GM18867 (cell line): ENCODE results near the gene GCNT2.
"Not testable (repeated sequence)": the region's sequence is repeated elsewhere in the genome, so short reads cannot be mapped to it uniquely, and the experiment has no call there.

ENCODE experiments used
- ATAC-seq: cut with Tn5 transposase; IDR thresholded peaks from one replicate; pipeline ENCODE4 v1.9.1; 2021; ENCODE audit warnings: mild to moderate bottlenecking, moderate library complexity; ENCODE audit not compliant: unreplicated experiment

GCNT2 gene

DNA sequence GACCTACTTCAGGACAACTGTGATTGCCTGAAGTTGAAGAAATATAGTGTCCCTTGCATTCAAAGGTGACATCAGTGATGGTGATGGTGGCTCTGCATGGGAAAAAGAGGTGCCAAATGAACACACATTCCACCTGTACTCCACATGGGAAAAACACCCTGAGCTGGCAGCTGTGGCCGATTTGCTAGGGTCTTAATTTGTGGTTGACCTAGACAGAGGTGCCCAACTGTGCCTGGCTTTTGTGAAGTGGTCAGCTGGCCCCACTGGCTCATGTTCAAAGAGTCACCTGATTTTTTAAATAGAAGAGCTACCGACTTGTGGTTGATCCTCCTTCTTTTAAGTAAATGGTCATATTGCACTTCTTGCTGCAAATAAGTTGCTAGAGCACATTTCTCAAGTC lies 7.6 kb upstream of the GCNT2 start:
- no peak for ATAC-seq

DNA sequence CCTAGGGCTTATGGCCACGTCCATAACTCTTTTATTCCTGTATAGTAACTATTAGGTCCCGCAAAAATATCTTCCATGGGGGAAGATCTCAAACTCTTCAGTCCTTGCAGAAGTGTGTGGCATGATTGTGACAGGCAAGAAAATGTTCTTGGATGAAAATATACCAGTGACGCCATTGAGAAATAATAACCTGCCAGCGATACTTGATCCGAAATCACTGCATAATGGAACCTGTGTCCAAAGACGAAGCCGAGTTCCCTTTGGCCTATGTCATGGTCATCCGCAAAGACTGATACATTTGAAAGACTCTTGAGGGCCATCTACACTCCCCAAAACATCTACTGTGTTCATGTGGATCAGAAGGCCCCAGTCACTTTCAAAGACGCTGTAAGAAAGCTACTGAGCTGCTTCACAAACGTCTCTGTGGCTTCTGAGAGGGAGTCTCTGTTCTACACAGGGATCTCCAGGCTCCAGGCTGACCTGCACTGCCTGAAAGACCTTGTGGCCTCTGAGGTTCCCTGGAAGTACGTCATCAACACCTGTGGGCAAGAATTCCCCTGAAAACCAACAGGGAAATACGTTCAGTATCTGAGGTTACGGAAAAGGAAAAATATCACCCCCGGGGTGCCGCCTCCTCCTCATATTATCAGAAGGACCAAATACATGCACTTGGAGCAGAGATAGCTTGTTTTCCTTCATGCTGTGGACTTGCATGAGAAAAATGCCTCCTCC lies 6.9 kb upstream of the GCNT2 start:
- ATAC-seq, result no peak

DNA sequence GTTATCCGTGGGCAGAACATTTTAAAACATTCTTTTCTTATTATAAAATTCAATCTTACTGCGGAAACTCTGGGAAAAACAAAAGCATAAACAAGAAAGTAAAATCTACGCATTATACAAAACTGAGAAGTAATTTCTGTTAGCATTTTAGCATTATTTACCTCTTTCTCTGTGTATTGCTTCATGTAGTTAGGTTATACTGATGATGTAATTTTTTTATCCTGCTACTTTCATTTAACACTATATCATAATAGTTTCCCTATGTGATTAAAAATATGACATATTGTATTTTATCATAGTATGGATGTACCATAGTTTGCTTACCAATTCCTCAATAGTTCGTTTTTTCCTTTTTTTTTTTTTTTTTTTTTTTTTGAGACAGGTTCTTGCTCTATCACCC lies 4.2 kb upstream of the GCNT2 start:
- ATAC-seq, result no peak

DNA sequence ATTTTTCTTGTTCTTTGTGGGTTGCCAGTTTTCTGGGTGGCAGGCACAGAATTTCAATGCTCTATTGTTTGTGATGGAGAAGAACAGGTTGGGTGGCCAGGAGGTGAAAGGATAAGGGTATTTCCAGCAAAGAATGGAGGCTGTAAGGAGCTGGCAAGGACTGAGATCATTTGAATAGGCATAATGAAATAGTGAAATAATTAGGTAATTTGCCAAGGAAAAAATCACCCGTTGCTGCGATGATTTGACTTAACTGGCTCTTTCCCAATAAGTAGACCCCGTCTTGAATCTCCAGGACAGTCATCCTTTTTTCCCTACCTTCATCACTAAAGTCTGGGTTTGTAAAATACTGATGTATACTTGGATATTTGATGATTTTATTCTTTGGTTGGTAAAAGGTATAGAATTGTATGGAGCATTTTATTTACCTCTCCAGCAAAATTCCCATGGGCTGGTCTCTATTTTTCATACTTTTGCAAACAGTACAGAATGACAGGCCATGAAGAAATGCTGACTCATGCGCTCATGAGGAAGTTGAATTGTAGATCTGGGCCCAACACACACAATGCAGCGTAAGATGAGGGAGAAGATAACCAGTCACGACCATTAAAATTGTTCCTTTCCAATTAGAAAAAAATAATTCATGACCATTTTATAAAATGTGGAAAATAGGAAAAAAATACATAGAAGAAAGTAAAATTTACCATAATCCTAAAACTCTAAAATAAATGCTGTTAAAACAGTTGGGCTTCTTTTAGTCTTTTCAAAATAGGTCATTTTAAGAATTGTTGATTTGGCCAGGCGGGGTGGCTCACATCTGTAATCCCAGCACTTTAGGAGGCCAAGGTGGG lies 2.4 kb upstream of the GCNT2 start:
- ATAC-seq, result no peak

DNA sequence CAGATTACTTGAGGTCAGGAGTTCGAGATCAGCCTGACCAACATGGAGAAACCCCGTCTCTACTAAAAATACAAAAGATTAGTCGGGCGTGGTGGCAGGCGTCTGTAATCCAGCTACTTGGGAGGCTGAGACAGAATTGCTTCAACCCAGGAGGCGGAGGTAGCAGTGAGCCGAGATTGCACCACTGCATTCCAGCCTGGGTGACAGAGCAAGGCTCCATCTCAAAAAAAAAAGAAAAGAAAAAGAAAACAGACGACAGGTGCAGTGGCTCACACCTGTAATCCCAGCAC lies 1.8 kb upstream of the GCNT2 start:
- not testable (repeated sequence) for ATAC-seq

DNA sequence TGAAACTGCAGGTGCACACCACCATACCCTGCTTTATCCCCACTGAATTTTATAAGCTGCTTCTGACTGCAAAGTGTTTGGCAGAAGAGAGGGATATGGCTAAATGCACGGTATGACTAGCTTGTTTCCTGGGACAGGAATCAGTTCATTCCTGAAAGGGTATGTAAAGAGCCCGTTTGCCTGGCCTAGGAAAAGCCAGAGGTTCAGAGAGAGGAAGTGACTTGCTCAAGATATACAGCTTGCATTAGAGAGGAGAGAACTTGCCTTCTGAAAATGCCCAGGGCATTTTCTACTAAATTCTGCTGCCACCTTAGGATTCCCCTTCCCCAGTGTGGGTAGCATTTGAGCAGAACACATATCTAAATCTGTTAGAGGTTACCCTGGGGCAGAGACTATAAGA lies 683 bp upstream of the GCNT2 start:
- ATAC-seq, result no peak

DNA sequence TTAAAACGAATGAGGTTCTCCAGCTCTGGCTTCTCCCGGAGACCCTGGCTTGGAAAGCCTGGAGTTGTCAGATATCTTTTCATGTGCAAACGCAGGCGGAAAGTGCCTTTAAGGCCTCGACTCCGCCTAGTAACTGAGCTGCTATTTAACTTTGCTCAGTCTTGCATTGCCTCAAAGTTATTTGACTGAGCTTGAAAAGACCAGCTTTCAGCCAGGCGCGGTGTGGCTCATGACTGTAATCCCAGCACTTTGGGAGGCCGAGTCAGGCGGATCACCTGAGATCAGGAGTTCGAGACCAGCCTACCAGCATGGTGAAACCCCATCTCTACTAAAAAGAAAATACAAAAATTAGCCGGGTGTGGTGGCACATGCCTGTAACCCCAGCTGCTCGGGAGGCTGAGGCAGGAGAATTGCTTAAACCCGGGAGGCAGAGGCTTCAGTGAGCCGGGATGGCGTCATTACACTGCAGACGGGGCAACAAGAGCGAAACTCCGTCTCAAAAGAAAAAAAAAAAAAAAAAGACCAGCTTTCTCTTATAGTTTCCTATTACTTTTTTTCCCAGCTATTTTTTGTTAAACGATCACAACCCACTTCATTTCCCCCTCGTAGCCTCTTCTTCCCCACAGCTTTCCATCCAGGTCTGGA lies 1.9 kb downstream of the GCNT2 start:
- ATAC-seq, result no peak

DNA sequence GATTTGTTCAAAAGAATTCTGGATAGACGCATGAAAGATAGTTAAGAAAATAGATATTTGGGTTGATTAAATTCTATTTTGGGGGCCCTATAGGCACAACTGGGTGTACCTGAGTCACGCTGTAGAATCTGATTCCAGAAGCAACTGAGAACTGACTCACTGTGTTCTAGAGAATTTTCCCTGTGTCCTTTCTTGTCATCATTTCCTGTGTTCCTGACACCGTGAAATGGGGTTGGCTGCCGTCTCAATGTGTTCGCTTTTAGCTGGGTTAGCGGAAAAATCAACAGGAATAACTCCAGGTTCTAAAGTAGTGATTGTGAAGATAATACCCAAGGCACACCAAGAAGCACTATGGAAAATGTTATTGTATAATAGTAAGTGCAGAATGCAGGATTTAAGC lies 5.0 kb downstream of the GCNT2 start:
- no peak for ATAC-seq

DNA sequence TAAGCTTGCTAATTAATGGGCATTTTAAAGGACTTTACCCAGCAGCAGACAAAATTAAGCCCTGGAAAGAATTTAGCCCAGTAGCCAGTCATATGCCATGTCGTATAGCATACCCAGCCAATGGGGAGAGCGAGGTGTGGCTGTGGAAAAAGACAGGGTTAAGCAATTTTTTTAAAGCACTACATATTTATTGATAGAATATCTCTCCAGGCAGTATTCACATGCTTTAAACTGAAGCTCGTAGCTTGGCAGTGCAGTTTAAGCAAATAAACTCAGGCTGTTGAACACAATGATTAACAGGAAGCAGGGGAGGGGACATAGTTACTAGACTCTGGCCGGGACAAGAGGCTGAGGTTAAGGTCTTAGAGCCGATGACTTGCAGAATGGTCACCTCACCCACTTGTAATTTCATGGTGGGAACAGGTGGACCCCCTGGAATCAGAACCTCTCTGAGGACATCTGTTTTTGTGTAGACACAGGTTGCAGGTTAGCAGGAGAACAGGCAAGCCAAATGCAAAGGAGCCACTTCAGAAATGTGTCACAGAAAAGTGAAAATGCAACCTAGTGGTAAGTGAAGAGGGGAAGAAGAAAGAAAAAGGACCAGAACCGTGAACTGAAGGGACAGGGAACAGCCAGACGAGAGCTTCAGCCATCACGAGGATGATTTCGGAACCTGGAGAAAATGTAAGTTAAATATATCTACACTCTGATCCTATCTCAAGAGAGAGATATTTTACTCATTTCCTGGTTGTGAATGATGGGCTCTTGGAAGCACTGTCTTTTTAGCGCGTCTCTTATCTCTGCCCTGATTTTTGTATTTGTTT lies 7.2 kb downstream of the GCNT2 start:
- ATAC-seq, result peak; percentile 80

DNA sequence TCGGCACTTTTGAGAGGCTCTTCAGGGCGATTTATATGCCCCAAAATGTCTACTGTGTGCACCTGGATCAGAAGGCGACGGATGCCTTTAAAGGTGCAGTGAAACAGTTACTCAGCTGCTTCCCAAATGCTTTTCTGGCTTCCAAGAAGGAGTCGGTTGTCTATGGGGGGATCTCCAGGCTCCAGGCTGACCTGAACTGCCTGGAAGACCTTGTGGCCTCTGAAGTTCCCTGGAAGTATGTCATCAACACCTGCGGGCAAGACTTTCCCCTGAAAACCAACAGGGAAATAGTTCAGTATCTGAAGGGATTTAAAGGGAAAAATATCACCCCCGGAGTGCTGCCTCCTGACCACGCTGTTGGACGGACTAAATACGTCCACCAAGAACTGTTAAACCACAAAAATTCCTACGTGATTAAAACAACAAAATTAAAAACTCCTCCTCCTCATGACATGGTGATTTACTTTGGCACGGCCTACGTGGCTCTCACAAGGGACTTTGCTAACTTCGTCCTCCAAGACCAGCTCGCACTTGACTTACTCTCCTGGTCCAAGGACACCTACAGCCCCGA lies 8.2 kb downstream of the GCNT2 start:
- ATAC-seq, result no peak

DNA sequence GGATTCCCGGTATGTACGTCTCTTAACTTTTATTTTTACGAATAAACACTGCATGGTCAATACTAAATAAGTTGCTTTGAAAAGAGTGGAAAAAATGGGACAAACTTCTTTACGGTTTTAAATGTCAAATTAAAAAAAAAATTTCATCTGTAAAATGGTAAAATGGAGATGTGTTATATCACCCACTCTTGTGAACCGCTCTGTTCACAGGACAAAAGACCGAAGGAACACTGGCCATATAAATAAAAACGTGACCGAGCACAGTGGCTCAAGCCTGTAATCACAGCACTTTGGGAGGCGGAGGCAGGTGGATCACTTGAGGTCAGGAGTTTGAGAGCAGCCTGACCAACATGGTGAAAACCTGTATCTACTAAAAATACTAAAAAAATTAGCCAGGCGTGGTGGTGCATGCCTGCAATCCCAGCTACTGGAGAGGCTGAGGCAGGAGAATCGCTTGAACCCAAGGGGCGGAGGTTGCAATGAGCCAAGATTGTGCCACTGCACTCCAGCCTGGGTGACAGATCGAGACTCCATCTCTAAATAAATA lies 8.8 kb downstream of the GCNT2 start:
- ATAC-seq, result not testable (repeated sequence)

DNA sequence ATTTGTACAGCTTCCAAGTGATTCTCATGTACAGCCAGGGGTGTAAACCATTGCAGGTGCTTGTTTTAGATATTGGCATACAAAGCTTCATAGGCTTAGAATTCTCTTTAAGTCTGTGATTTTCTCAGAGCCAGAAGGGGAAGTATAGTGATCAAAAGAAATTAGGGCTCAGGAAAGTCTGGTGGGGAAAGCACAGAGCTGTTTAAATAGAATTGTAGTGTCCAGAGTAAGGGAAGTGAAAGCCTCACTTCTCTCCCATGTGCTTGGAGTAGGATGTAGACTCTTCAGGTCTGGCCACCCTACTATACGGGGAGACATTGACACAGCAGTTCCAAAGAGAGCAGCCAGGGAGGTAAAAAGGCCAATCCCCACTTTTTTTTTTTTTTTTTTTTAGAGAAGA lies 10.4 kb downstream of the GCNT2 start:
- ATAC-seq, result no peak

DNA sequence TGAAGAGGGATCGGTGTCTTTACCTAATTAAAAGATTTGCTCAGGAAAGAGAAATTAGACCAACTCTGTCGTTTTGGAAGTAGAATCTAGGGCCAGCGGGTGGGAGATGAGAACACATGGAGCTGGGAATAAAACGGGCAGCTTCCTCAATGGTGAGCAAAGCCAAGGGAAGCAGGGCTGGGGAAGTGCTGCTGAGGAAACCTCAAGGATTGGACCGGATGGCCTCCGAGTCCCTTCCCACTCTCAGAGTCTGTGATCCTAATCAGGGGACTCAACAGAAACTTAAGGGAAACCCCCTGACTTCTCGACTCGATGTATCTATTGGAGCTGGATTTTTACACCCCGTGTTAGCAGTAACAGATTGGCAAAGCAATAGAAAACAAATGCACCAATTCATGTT lies 10.8 kb downstream of the GCNT2 start:
- ATAC-seq, result no peak

DNA sequence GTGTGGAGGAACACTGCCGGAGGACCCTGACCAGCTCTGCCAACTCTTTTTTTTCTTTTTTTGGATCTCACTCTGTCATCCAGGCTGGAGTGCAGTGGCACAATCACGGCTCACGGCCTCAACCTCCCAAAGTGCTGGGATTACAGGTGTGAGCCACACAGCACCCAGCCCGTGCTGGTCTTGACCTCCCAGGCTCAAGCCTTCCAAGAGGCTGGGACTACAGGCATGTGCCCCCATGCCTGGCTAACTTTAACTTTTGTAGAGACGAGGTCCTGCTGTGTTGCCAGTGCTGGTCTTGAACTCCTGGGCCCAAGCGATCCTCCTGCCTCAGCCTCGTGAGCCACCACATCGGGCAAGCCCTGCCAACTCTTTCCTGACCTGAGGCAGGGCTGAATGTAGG lies 11.2 kb downstream of the GCNT2 start:
- ATAC-seq, result no peak

DNA sequence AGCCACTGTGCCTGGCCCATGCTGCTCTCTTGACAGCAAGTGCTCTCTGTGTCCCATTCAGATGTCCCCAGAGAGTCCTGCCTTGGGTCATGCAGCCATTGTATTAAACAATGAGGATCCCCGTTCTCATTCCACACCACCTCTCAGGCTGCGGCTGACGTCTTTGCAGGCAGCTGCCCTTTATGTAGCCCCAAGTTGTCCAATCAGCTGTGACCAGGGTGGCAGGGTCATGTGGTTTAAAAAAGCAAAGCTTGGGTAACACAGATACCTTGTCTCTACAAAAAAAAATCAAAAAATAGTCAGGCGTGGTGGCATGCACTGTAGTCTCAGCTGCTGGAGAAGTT lies 13.2 kb downstream of the GCNT2 start:
- ATAC-seq, result peak; percentile 32

DNA sequence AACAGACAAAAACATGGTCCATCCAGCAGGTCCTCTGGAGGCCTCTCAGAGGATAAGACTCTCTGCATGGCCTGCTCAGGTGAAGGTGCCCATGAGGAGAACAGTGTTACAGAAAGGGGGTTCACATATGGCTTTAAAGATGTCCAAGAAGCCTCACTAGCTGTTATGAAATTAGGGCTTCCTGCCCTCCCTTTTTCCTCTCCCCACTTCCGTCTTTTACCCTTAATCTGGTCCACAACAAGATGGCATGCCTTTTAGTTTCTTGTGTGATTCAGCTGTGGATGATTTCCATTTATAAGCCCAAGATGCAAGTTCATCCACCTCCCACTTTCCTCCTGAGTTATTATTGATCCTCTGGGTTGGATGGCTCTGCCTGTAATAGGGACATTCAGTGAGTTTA lies 14.0 kb downstream of the GCNT2 start:
- ATAC-seq, result no peak

DNA sequence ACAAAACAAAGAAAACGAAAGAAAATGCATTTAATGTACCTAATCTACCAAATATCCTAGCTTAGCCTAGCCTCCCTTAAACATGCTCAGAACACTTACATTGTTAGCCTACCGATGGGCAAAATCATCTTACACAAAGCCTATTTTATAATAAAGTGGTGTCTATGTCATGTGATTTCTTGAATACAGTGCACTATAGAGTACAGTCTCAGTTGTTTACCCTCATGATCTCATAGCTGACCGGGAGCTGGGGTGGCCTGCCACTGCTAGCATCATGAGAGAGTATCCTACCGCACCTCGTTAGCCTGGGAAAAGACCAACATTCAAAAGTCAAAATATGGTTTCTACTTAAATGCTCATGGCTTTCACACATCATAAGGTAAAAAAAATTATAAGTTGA lies 16.6 kb downstream of the GCNT2 start:
- ATAC-seq, result no peak

DNA sequence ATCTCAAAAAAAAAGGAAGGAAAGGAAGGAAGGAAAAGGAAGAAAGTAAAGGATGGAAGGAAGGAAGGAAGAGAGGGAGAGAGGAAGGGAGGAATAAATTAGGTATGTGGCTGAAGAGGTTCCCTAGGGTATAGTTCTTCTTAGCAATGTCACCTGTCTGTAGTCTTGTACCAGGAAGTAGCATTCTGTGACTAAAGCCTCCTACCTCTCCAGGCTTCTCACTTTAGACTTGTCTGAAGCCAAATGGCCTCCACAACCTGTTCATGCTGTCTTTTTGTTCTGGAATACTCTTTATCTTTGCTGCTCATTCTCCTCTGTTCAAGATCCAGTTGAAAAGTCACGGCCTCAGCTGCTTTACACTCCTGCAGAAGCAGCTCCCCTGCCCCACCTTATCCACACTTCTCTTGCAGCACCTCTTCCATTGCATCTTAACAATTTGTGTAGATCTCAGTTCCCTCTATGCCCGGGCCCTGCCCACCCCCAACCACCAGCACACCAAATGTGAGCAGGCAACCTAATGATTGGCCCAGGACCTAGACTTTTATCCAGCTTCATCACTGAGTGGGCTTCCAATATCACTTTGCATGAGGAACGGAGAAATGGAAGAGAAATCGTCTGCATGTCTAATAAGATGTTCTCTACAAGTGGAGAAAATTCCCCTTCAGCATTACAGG lies 19.1 kb downstream of the GCNT2 start:
- no peak for ATAC-seq

DNA sequence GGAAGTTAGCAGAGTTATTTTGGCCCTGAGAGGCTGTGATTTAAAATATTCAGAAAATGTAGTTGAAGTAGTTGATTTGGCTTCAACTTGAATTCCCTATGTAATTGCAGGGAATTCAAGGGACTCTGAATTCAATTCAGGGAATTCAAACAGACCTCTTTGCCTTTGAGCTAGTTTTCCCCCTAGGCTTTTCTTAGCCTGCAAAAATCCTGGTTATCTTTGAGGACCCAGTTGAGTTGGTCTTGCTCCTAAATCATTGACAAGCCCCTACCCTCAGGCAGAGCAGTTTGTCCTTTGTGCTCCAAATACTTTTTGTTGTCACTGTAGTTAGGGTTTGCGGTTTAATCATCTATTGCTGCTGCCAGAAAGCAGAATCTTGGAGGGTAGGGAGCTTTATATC lies 20.4 kb downstream of the GCNT2 start:
- no peak for ATAC-seq

DNA sequence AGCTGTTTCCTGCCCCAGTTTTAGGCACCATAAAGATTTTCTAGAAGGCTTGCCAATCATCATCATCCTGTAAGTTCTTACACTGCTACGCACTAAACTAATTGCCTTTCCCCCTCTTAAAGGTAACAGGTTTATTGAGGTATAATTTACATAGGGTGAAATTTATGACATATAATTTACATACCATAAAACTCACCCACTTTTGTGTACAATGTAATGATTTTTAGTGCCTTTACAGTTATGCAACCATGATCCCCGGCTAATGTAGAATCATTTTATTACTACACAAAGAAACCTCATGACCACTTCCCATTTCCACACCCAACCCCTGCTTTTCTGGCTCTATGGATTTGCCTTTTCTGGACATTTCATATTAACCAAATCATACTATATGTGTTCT lies 21.1 kb downstream of the GCNT2 start:
- no peak for ATAC-seq
